Thymus (tissue), 11 donors: ENCODE data around the gene CUX1. TPM values are rescaled to one million over a fixed set of nuclear protein-coding genes. Genes with fewer than 3 reads are reported as not detected.
"Not testable (repeated sequence)": the region's sequence is repeated elsewhere in the genome, so short reads cannot be mapped to it uniquely, and the experiment has no call there.

Experiments
- DNase-seq, 9 donors: peaks; one replicate each; pipeline ENCODE4 v3.0.0-alpha.2; 2013; ENCODE audit warnings: low spot score in 9 of 9, low read depth in 6 of 9, missing footprints in 1 of 9
- H3K27ac ChIP-seq, 2 donors: one replicate each; pipeline ENCODE4 v1.5.1; 2013; ENCODE audit warnings: control low read depth in 1 of 2, low read depth in 1 of 2, low read length in 1 of 2, mild to moderate bottlenecking in 1 of 2, moderate library complexity in 1 of 2
- H3K27me3 ChIP-seq, 2 donors: one replicate each; pipeline ENCODE4 v1.5.1; 2013; ENCODE audit warnings: low read length in 1 of 2; ENCODE audit not compliant: control insufficient read depth in 2 of 2, insufficient read depth in 1 of 2
- H3K36me3 ChIP-seq, 2 donors: one replicate each; pipeline ENCODE4 v1.5.1; 2013; ENCODE audit warnings: low read length in 1 of 2, mild to moderate bottlenecking in 1 of 2, moderate library complexity in 1 of 2; ENCODE audit not compliant: control insufficient read depth in 2 of 2, insufficient read depth in 2 of 2
- H3K4me1 ChIP-seq, 2 donors: one replicate each; pipeline ENCODE4 v1.5.1; 2013; ENCODE audit warnings: low read length in 2 of 2; ENCODE audit not compliant: control insufficient read depth in 2 of 2, insufficient read depth in 2 of 2
- H3K4me3 ChIP-seq, 2 donors: one replicate each; pipeline ENCODE4 v1.5.1; 2013; ENCODE audit warnings: low read length in 2 of 2, control low read depth in 1 of 2, mild to moderate bottlenecking in 1 of 2
- H3K9me3 ChIP-seq, 2 donors: one replicate each; pipeline ENCODE4 v1.5.1; 2013; ENCODE audit warnings: low read length in 1 of 2, mild to moderate bottlenecking in 1 of 2; ENCODE audit not compliant: control insufficient read depth in 2 of 2, insufficient read depth in 1 of 2
- WGBS: extraction: QIAGEN DNeasy Blood & Tissue Kit; methylation state at CpG from one replicate; pipeline ENCODE4 v1.1.7; 2013; 5-methylcytosine and 5-hydroxymethylcytosine counted together
- polyA plus RNA-seq: library from polyadenylated mRNA; stranded (reverse); fragments of 200-250 nt; gene quantifications from one replicate; pipeline ENCODE4 v1.2.3, GENCODE V29; 2013
- total RNA-seq: library from RNA; stranded (reverse); fragments of 120-200 nt; gene quantifications from one replicate; pipeline ENCODE4 v1.2.4, GENCODE V29; 2013
- donor health status: healthy.

The CUX1 gene
- total and polyA plus RNA-seq, 2 donors, result 27.8 to 35.0 TPM

DNA sequence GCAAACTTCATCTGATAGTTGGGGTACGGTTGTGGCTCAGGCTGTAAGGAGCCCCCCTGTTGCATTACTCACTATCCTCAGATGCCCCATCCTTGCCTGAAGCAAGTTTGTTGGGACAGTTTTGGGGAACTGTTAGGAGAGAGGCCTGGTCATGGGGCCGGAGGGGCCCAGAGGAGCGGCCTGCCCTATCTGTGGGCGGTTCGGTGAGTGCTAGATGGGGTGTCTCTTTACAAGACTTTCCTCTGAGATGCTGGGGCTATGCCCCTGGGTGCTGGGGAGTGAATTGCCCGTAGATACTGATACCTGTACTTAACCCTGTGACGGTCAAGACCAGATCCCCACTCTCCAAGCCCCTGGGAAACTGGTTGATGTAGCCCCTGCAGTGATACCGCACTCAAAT is 12.4 kb downstream of the CUX1 start:
- Histone ChIP-seq H3K36me3 (peaks cover 31 to 36% of the 10 kb centered on the region in 2 donors), H3K4me3 (no peak overlapping the region), H3K9me3 (no peaks in the 10 kb centered on the region), H3K27ac (no peak overlapping the region), H3K4me1 (peaks cover 0 to 5% of the 10 kb centered on the region in 2 donors), H3K27me3 (no peaks in the 10 kb centered on the region)
- 98% methylated on average over 8 of the region's 8 CpGs for WGBS
- DNase-seq, result no peak

DNA sequence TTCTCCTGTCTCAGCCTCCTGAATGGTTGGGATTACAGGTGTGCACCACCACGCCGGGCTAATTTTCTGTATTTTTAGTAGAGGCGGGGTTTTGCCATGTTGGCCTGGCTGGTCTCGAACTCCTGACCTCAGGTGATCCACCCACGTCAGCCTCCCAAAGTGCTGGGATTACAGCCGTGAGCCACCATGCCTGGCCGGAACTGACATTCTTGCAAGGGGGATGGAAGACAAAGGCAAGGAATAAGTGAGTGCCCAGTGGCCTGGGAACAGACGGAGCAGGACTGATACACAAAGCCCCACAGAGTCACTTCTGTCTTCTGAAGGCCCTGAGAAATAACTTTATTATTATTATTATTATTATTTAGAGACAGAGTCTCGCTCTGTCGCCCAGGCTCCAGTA is 14.0 kb downstream of the CUX1 start:
- peaks cover 25 to 26% of the 10 kb centered on the region in 2 donors for H3K36me3 ChIP-seq
- H3K9me3 ChIP-seq, H3K27me3 ChIP-seq, H3K27ac ChIP-seq, H3K4me1 ChIP-seq, DNase-seq, H3K4me3 ChIP-seq: not testable (repeated sequence)
- WGBS, result 98% methylated on average over 10 of the region's 10 CpGs

DNA sequence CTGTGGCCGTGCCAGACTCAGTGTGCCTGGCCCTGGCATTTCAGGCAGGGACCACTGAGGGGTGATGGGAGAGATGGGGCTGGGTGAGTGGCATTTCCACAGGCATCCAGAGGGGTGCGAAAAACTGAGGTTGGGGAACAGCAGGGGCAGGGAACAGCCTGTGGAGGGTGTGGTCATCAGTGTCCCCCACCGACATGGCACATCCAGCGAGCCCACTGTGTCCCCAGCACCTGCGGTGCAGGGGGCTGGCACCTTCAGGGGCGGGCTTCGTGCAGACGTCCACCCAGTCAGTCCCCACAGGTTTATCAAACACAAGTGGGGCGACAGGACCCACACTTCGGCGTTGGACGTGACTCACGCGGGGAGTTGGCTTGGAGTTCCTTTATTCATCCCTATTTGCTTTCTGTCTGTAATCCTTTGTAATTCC is 14.8 kb downstream of the CUX1 start:
- no peaks in the 10 kb centered on the region for H3K9me3 ChIP-seq
- 98% methylated on average over 14 of the region's 14 CpGs for WGBS
- no peaks in the 10 kb centered on the region for H3K27me3 ChIP-seq
- no peaks in the 10 kb centered on the region for H3K4me1 ChIP-seq
- no peak overlapping the region for H3K4me3 ChIP-seq
- H3K27ac ChIP-seq, result no peak overlapping the region
- no peak for DNase-seq
- H3K36me3 ChIP-seq, result peaks cover 24 to 25% of the 10 kb centered on the region in 2 donors

DNA sequence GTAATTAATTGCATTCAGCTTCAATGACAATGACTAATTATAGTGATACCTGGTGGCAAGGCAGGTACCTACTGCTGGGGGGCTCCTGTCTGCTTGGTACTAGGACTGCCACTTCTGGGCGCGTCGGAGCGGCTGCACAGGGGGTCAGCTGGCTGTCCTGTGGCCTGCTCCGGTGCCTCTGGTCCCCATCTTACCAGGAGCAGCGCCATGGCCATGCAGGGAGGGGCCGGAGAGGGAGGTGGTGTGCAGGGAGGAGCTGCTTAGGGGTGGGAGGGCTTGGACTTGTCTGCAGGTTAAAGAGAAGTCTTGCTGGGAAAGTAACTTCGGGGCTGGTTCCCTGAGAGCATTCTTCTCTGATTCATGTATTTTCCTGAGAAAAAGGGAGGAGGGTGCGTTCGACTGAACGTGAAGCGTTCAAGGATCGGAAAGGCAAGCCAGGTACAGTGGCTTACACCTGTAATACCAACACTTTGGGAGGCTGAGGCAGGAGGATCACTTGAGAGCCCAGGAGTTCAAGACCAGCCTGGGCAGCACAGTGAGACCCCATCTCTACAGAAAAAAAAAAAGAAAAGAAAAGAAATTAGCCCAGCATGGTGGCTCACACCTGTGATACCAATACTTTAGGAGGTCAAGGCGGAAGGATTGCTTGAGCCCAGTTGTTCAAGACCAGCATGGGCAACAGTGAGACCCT is 15.4 kb downstream of the CUX1 start:
- Histone ChIP-seq H3K9me3 (no peaks in the 10 kb centered on the region), H3K27me3 (no peaks in the 10 kb centered on the region), H3K27ac (no peak overlapping the region), H3K4me3 (no peak overlapping the region), H3K36me3 (peaks cover 23% of the 10 kb centered on the region in 2 donors), H3K4me1 (no peaks in the 10 kb centered on the region)
- 98% methylated on average over 14 of the region's 14 CpGs for WGBS
- no peak for DNase-seq

DNA sequence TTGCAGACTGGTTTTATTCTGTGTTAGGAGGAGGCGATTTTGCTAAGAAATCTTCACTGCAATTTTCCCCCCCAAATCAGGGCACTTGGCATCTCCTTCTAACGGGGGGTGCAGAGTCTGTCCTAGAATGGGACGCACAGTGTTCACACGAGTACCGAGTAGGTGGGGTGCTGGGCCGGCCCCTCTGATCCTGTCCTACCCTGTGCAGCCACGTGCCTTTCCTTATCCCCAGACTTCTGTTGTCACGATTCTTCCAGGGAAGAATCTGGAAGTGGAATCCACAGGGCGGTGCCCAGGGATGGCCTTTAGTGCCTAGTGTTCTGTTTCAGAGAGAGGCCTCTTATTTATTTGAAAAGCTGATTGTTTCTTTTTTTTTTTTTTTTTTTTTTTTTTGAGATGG is 16.4 kb downstream of the CUX1 start:
- Histone ChIP-seq H3K27ac (no peak overlapping the region), H3K4me1 (no peaks in the 10 kb centered on the region)
- WGBS, result 96% methylated on average over 9 of the region's 9 CpGs

DNA sequence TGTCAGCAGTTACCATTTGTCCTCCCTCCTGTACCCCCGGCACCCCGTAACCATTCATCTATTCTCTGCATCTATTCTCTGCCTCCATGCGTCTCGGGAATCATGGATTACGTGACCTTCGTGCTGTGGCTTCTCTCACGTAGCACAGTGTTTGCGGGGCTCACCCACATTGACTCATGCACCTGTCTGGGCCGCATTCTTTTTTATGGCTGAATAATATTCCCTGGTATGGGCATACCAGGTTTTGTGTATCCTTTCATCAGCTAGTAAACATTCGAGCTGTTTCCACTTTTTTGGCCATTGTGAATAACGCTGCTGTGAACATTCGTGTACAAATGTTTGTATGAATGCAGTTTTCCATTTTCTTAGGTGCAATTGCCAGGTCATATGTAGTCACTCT is 17.7 kb downstream of the CUX1 start:
- no peaks in the 10 kb centered on the region for H3K27me3 ChIP-seq
- H3K4me1 ChIP-seq, result no peaks in the 10 kb centered on the region
- peaks cover 11 to 14% of the 10 kb centered on the region in 2 donors for H3K36me3 ChIP-seq
- no peak overlapping the region for H3K27ac ChIP-seq
- WGBS, result 99% methylated on average over 12 of the region's 12 CpGs
- H3K4me3 ChIP-seq, result no peak overlapping the region
- no peak for DNase-seq
- no peaks in the 10 kb centered on the region for H3K9me3 ChIP-seq

More for the DNA sequence above, 16.4 kb downstream of the CUX1 start:
- Histone ChIP-seq H3K27me3 (no peaks in the 10 kb centered on the region), H3K9me3 (no peaks in the 10 kb centered on the region), H3K4me3 (no peak overlapping the region), H3K36me3 (peaks cover 18% of the 10 kb centered on the region in 2 donors)
- DNase-seq, result no peak

GRCh38 chr7:101837433-101837832 is 20.0 kb downstream of the CUX1 start:
- WGBS, result 98% methylated on average over 7 of the region's 7 CpGs
- H3K36me3 ChIP-seq, H3K27me3 ChIP-seq, H3K4me1 ChIP-seq, H3K9me3 ChIP-seq, DNase-seq, H3K27ac ChIP-seq, H3K4me3 ChIP-seq: not testable (repeated sequence)

DNA sequence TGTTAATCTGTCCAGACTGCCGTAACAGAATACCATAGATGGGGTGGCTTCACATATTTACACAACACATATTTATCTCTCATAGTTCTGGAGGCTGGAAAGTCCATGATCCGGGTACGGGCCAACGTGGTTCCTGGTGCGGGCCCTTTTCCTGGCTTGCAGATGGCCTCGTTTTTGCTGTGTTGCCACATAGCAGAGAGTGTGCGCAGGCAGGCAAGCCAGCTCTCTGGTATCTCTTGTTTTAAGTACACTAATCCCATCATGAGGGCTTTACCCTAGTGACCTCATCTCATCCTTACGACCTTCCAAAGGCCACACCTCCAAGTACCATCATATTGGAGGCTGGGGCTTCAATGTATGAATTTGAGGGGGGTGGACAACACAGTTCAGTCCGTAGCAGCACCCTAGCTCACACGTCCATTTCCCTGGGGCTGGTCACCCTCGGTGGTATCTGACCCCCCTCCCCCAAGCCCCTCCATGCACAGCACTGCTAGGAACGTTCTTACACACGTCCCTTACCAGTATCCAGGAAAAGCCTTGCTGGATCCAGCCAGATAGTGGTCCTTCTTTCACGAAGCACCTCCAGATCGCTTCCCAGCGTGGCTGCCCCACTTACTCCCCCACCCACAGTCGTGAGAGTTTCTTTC is 21.5 kb downstream of the CUX1 start:
- H3K9me3 ChIP-seq, result no peaks in the 10 kb centered on the region
- WGBS, result 96% methylated on average over 17 of the region's 17 CpGs
- no peak for DNase-seq

DNA sequence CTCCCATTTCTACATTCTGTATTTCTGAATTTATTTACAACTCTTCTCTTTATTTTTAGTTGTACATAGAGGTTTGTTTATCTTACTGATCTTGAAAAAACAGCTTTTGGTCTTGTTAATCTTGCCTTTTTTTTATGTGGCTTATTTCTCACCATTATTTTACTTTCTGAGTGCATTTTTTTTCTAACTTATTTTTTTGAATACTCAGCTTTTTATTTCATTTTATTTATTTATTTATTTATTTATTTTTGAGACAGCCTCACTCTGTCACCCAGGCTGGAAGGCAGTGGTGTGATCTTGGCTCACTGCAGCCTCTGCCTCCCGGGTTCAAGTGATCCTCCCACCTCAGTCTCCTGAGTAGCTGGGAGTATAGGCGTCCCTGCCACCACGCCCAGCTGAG is 23.9 kb downstream of the CUX1 start:
- 93% methylated on average over 3 of the region's 3 CpGs for WGBS

More for the DNA sequence above, 21.5 kb downstream of the CUX1 start:
- Histone ChIP-seq H3K36me3 (peaks cover 0 to 4% of the 10 kb centered on the region in 2 donors), H3K27me3 (no peaks in the 10 kb centered on the region), H3K4me1 (no peaks in the 10 kb centered on the region), H3K4me3 (no peak overlapping the region), H3K27ac (no peak overlapping the region)

More for the DNA sequence above, 23.9 kb downstream of the CUX1 start:
- DNase-seq, result no peak
- Histone ChIP-seq H3K9me3 (peaks cover 0 to 15% of the 10 kb centered on the region in 2 donors), H3K27me3 (no peaks in the 10 kb centered on the region), H3K4me3 (no peak overlapping the region), H3K4me1 (no peaks in the 10 kb centered on the region), H3K36me3 (peaks cover 0 to 7% of the 10 kb centered on the region in 2 donors), H3K27ac (no peak overlapping the region)
